ENCODE measurements around the gene CAPN1. TPM values are rescaled to one million over a fixed set of nuclear protein-coding genes. Genes with fewer than 3 reads are reported as not detected.
A peak's percentile ranks its signal among the peaks of the same experiment; 100 is the strongest.
"Not testable (repeated sequence)": the region's sequence is repeated elsewhere in the genome, so short reads cannot be mapped to it uniquely, and the experiment has no call there.

CAPN1 gene
- polyA plus RNA-seq, 3 donors from 2014 or later: 124 to 155 (median 148) TPM

GRCh38 chr11:65169164-65169641 is 12.5 kb upstream of the CAPN1 start:
- H3K4me3 Mint-ChIP-seq: peak overlapping the region; percentile 49 to 76 (median 63)
- H3K27ac Mint-ChIP-seq: peak overlapping the region; percentile 96 to 100 (median 99)
- H3K4me1 Mint-ChIP-seq: peaks cover 13 to 17% of the 10 kb centered on the region in 2 donors
- DNase-seq: peak; percentile 41 to 56 (median 47)
- no peaks in the 10 kb centered on the region for H3K36me3 Mint-ChIP-seq
- H3K27me3 Mint-ChIP-seq (ENCODE audit: low read depth in 3 of 3): peaks cover 0 to 6% (median 3%) of the 10 kb centered on the region in 3 donors
- no peaks in the 10 kb centered on the region for H3K9me3 Mint-ChIP-seq

DNA sequence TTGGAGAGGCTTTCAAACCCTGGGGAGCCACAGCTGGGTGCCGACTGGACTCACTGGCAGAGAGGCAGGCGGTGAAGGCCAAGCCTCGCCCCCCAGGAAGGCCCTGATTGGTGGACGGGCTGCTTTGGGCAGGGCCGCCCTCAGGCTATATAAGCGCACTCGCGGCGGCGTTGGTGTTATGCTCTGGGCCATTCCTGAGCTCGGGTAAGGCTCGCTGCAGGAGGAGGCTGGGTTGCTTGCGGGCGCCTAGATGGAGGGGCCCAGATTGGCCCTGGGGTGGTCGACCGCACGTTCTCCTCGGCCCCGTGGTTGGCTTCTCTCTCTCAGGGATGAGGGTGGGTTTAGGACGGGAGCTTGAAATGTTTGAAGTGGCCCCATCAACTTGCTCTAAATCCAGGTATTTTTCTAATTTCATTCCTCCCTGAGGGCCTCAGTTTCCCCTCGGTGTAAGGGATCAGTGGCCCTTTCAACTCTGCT is 11.6 kb upstream of the CAPN1 start, which contains the start of gene SPDYC:
Gene SPDYC (plus strand): TSS at position 176 of the 477 bp plus-strand sequence. CDS start 1,125 bp downstream, outside the sequence.
- Mint-ChIP-seq H3K9me3 (no peaks in the 10 kb centered on the region), H3K4me3 (peak within 1 kb of the TSS; percentile 49 to 76 (median 63)), H3K36me3 (no peaks in the 10 kb centered on the region), H3K4me1 (peaks cover 13 to 17% of the 10 kb centered on the region in 2 donors), H3K27me3 (ENCODE audit: low read depth in 3 of 3) (peaks cover 0 to 6% (median 3%) of the 10 kb centered on the region in 3 donors), H3K27ac (peak within 1 kb of the TSS; percentile 96 to 100 (median 99))
- DNase-seq: no peak

DNA sequence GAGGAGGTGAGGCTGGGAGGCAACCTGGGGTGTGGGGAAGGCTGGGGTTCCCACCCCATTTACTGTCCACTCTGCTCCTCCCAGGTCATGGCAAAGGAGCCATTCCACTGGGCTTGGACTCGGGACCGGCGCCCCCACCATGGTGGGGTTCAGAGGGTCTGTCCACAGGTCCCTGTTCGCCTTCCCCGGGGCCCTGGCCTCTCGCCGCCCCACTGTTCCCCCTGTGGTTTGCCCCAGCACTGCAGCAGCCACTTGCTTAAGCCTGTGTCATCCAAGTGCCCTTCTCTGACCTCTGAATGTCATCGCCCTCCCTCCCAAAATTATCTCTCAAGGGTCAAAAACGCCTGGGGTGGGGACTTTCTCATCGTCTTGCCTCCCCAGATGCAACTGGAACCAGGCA is 9.1 kb upstream of the CAPN1 start:
- H3K27me3 Mint-ChIP-seq (ENCODE audit: low read depth in 3 of 3): peaks cover 0 to 6% (median 2%) of the 10 kb centered on the region in 3 donors
- peaks cover 13 to 17% of the 10 kb centered on the region in 2 donors for H3K4me1 Mint-ChIP-seq
- H3K4me3 Mint-ChIP-seq: no peak overlapping the region
- no peaks in the 10 kb centered on the region for H3K9me3 Mint-ChIP-seq
- no peaks in the 10 kb centered on the region for H3K36me3 Mint-ChIP-seq
- H3K27ac Mint-ChIP-seq: no peak overlapping the region
- no peak for DNase-seq

DNA sequence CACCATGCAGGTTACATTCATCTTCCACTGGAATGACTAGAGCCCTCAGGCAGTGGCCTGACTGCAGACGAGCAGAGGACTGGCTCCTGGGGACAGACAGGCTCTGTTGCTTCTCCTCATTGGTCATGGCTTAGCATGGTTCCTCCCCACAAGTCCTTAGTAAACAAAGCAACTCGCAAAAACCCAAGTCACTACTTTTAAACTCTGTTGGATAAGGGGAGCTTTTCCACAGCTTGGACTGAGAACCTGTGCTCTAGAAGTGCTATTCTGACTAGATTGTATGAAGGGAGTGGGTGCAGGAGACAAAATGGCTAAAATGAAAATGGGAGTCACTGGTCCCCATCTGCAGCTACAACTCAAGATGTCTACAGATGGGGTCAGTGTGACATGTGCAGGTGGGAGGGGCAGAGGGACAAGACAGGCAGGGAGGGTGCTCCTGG is 7.1 kb upstream of the CAPN1 start:
- H3K27me3 Mint-ChIP-seq (ENCODE audit: low read depth in 3 of 3); H3K27ac Mint-ChIP-seq; H3K4me1 Mint-ChIP-seq; H3K36me3 Mint-ChIP-seq; H3K9me3 Mint-ChIP-seq; H3K4me3 Mint-ChIP-seq; DNase-seq: not testable (repeated sequence)

- peak overlapping the region; percentile 81 to 92 (median 89) for H3K4me3 Mint-ChIP-seq
- peaks cover 0 to 7% (median 3%) of the 10 kb centered on the region in 3 donors for H3K36me3 Mint-ChIP-seq
- peak; percentile 61 to 66 (median 63) for DNase-seq
- H3K4me1 Mint-ChIP-seq: peaks cover 24 to 34% of the 10 kb centered on the region in 2 donors
- peaks cover 0 to 2% (median 1%) of the 10 kb centered on the region in 3 donors for H3K27me3 Mint-ChIP-seq (ENCODE audit: low read depth in 3 of 3)
- peak overlapping the region; percentile 57 to 87 (median 64) for H3K27ac Mint-ChIP-seq
- H3K9me3 Mint-ChIP-seq: no peaks in the 10 kb centered on the region
Observed at GRCh38 chr11:65180877-65181568, 705 bp upstream of the CAPN1 start.

GRCh38 chr11:65182258-65183170 is 786 bp downstream of the CAPN1 start:
- peaks cover 5 to 11% (median 8%) of the 10 kb centered on the region in 3 donors for H3K36me3 Mint-ChIP-seq
- peaks cover 0 to 3% (median 1%) of the 10 kb centered on the region in 3 donors for H3K27me3 Mint-ChIP-seq (ENCODE audit: low read depth in 3 of 3)
- peak overlapping the region; percentile 76 to 96 (median 87) for H3K4me3 Mint-ChIP-seq
- H3K4me1 Mint-ChIP-seq: peaks cover 24 to 34% of the 10 kb centered on the region in 2 donors
- no peak for DNase-seq
- H3K27ac Mint-ChIP-seq: peak overlapping the region in 5 of 6 donors; percentile 72 to 87 (median 78)
- H3K9me3 Mint-ChIP-seq: no peaks in the 10 kb centered on the region

- Mint-ChIP-seq H3K27ac (peak overlapping the region in 5 of 6 donors; percentile 24 to 73 (median 55)), H3K4me3 (peak overlapping the region in 4 of 5 donors; percentile 76 to 96 (median 89)), H3K27me3 (ENCODE audit: low read depth in 3 of 3) (peaks cover 0 to 3% (median 1%) of the 10 kb centered on the region in 3 donors), H3K36me3 (peaks cover 5 to 8% (median 7%) of the 10 kb centered on the region in 3 donors), H3K9me3 (no peaks in the 10 kb centered on the region), H3K4me1 (peaks cover 24 to 34% of the 10 kb centered on the region in 2 donors)
- no peak for DNase-seq
Observed at GRCh38 chr11:65183201-65183891, 1.6 kb downstream of the CAPN1 start.

- H3K27me3 Mint-ChIP-seq (ENCODE audit: low read depth in 3 of 3): peaks cover 0 to 3% (median 1%) of the 10 kb centered on the region in 3 donors
- peak overlapping the region in 1 of 5 donors; percentile 7 for H3K4me3 Mint-ChIP-seq
- H3K36me3 Mint-ChIP-seq: peaks cover 6 to 13% (median 8%) of the 10 kb centered on the region in 3 donors
- H3K4me1 Mint-ChIP-seq: peaks cover 24 to 34% of the 10 kb centered on the region in 2 donors
- no peaks in the 10 kb centered on the region for H3K9me3 Mint-ChIP-seq
- peak overlapping the region in 1 of 6 donors; percentile 17 for H3K27ac Mint-ChIP-seq
- no peak for DNase-seq
Observed at GRCh38 chr11:65184146-65184545, 2.4 kb downstream of the CAPN1 start.

GRCh38 chr11:65185171-65185570 is 3.4 kb downstream of the CAPN1 start:
- Mint-ChIP-seq H3K27ac (peak overlapping the region in 3 of 6 donors; percentile 46 to 69 (median 62)), H3K36me3 (peaks cover 16 to 23% (median 18%) of the 10 kb centered on the region in 3 donors), H3K9me3 (no peaks in the 10 kb centered on the region), H3K27me3 (ENCODE audit: low read depth in 3 of 3) (peaks cover 0 to 3% (median 1%) of the 10 kb centered on the region in 3 donors), H3K4me1 (peaks cover 24 to 34% of the 10 kb centered on the region in 2 donors), H3K4me3 (no peak overlapping the region)
- no peak for DNase-seq

DNA sequence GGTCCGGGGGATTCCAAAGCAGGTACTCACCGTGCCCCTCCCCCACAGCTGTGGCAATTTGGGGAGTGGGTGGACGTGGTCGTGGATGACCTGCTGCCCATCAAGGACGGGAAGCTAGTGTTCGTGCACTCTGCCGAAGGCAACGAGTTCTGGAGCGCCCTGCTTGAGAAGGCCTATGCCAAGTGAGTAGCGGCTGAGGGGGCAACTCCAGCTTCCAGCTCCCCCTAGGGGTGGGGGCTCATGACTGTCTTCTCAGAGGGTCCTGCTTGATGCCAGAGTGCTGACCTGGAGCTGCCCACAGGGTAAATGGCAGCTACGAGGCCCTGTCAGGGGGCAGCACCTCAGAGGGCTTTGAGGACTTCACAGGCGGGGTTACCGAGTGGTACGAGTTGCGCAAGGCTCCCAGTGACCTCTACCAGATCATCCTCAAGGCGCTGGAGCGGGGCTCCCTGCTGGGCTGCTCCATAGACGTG is 4.2 kb downstream of the CAPN1 start:
- peaks cover 0 to 3% (median 0%) of the 10 kb centered on the region in 3 donors for H3K27me3 Mint-ChIP-seq (ENCODE audit: low read depth in 3 of 3)
- H3K4me3 Mint-ChIP-seq: no peak overlapping the region
- H3K27ac Mint-ChIP-seq: no peak overlapping the region
- peaks cover 19 to 26% (median 21%) of the 10 kb centered on the region in 3 donors for H3K36me3 Mint-ChIP-seq
- no peak for DNase-seq
- no peaks in the 10 kb centered on the region for H3K9me3 Mint-ChIP-seq
- H3K4me1 Mint-ChIP-seq: peaks cover 21 to 29% of the 10 kb centered on the region in 2 donors

- peak overlapping the region in 2 of 6 donors; percentile 38 to 50 for H3K27ac Mint-ChIP-seq
- H3K27me3 Mint-ChIP-seq (ENCODE audit: low read depth in 3 of 3): peaks cover 0 to 3% (median 0%) of the 10 kb centered on the region in 3 donors
- DNase-seq: no peak
- H3K36me3 Mint-ChIP-seq: peaks cover 19 to 31% (median 21%) of the 10 kb centered on the region in 3 donors
- no peak overlapping the region for H3K4me3 Mint-ChIP-seq
- no peaks in the 10 kb centered on the region for H3K9me3 Mint-ChIP-seq
- peaks cover 21 to 29% of the 10 kb centered on the region in 2 donors for H3K4me1 Mint-ChIP-seq
Observed at GRCh38 chr11:65186701-65187100, 5.0 kb downstream of the CAPN1 start.

GRCh38 chr11:65187146-65187675 is 5.5 kb downstream of the CAPN1 start:
- peaks cover 21 to 27% of the 10 kb centered on the region in 2 donors for H3K4me1 Mint-ChIP-seq
- H3K36me3 Mint-ChIP-seq: peaks cover 19 to 33% (median 21%) of the 10 kb centered on the region in 3 donors
- no peaks in the 10 kb centered on the region for H3K9me3 Mint-ChIP-seq
- H3K27me3 Mint-ChIP-seq (ENCODE audit: low read depth in 3 of 3): peaks cover 0 to 3% (median 0%) of the 10 kb centered on the region in 3 donors
- H3K27ac Mint-ChIP-seq: peak overlapping the region in 2 of 6 donors; percentile 34 to 62
- no peak overlapping the region for H3K4me3 Mint-ChIP-seq
- DNase-seq: no peak

Measured in immature natural killer cell (primary cell).